WTC11 (cell line): ENCODE measurements around the gene FAM171A1. TPM values are rescaled to one million over a fixed set of nuclear protein-coding genes. Genes with fewer than 3 reads are reported as not detected.

Experiments
- ATAC-seq: fragments of 200-7000 bp; cut with Tn5 transposase; 2 replicates; pipeline ENCODE4 v1.10.0; 2021; ENCODE audit warnings: mild to moderate bottlenecking, moderate library complexity
- CTCF ChIA-PET: fragments of 300-600 bp; sonication (Branson Sonifier 250); formaldehyde crosslinking; loops from one replicate; lab custom pipeline; 2021; ENCODE audit warnings: antibody characterized with exemption; lab: Charles Lee
- POLR2A ChIA-PET: fragments of 350-600 bp; sonication (Branson Sonifier 250); formaldehyde crosslinking; loops from one replicate; lab custom pipeline; 2021; ENCODE audit warnings: antibody characterized with exemption; lab: Charles Lee
- DNase-seq: peaks from one replicate; pipeline ENCODE4 v3.0.0; 2021; ENCODE audit warnings: low spot score
- H3K27ac Mint-ChIP-seq: 2 replicates; pipeline ENCODE4 v1.8.0; 2021; ENCODE audit warnings: mixed read lengths
- H3K27me3 Mint-ChIP-seq: 2 replicates; pipeline ENCODE4 v1.8.0; 2021; ENCODE audit warnings: low read depth, mild to moderate bottlenecking, moderate library complexity, mixed read lengths
- H3K36me3 Mint-ChIP-seq: 2 replicates; pipeline ENCODE4 v1.8.0; 2021; ENCODE audit warnings: mixed read lengths
- H3K4me1 Mint-ChIP-seq: 2 replicates; pipeline ENCODE4 v1.8.0; 2022; ENCODE audit warnings: mixed read lengths
- H3K4me3 Mint-ChIP-seq: 2 replicates; pipeline ENCODE4 v1.8.0; 2021; ENCODE audit warnings: mild to moderate bottlenecking, moderate library complexity, mixed read lengths
- H3K9me3 Mint-ChIP-seq: 2 replicates; pipeline ENCODE4 v1.8.0; 2021; ENCODE audit warnings: mixed read lengths
- ATF2 ChIP-seq: sonication (generic); formaldehyde crosslinking; IDR thresholded peaks from 2 replicates; pipeline ENCODE4 v1.8.1; 2022; ENCODE audit warnings: low read depth, missing genetic modification reagents, borderline replicate concordance
- ETV6 ChIP-seq: sonication (generic); formaldehyde crosslinking; IDR thresholded peaks from 2 replicates; pipeline ENCODE4 v1.8.1; 2022; ENCODE audit warnings: mild to moderate bottlenecking, missing genetic modification reagents
- GRHL2 ChIP-seq: fragments of 250-450 bp; sonication (Bioruptor Pico); IDR thresholded peaks from 2 replicates; pipeline ENCODE4 v1.8.0; 2022; ENCODE audit warnings: mild to moderate bottlenecking, moderate library complexity; ENCODE audit not compliant: insufficient replicate concordance, severe bottlenecking
- JUN ChIP-seq: sonication (generic); formaldehyde crosslinking; IDR thresholded peaks from 2 replicates; pipeline ENCODE4 v1.8.0; 2023; ENCODE audit warnings: mild to moderate bottlenecking, missing genetic modification reagents
- MLX ChIP-seq: sonication (generic); formaldehyde crosslinking; IDR thresholded peaks from 2 replicates; pipeline ENCODE4 v1.8.1; 2023; ENCODE audit warnings: mild to moderate bottlenecking, missing genetic modification reagents, moderate library complexity
- MYBL2 ChIP-seq: sonication (generic); formaldehyde crosslinking; IDR thresholded peaks from 2 replicates; pipeline ENCODE4 v1.8.1; 2023; ENCODE audit warnings: mild to moderate bottlenecking, moderate library complexity, missing genetic modification reagents
- NFE2L1 ChIP-seq: sonication (generic); formaldehyde crosslinking; IDR thresholded peaks from 2 replicates; pipeline ENCODE4 v1.8.1; 2023; ENCODE audit warnings: missing genetic modification reagents
- RELA ChIP-seq: sonication (generic); formaldehyde crosslinking; IDR thresholded peaks from 2 replicates; pipeline ENCODE4 v1.8.1; 2022; ENCODE audit warnings: missing genetic modification reagents, mild to moderate bottlenecking, borderline replicate concordance
- RORB ChIP-seq: fragments of 250-450 bp; sonication (Bioruptor Pico); IDR thresholded peaks from 2 replicates; pipeline ENCODE4 v1.9.0; 2021; ENCODE audit warnings: mild to moderate bottlenecking
- STAT6 ChIP-seq: sonication (generic); formaldehyde crosslinking; conservative IDR thresholded peaks from 2 replicates; pipeline ENCODE4 v1.8.1; 2023; ENCODE audit warnings: mild to moderate bottlenecking, low read depth, missing genetic modification reagents, moderate library complexity
- ZBTB21 ChIP-seq: sonication (generic); formaldehyde crosslinking; IDR thresholded peaks from 2 replicates; pipeline ENCODE4 v1.8.1; 2023; ENCODE audit warnings: mild to moderate bottlenecking, missing genetic modification reagents, borderline replicate concordance
- ZNF232 ChIP-seq: sonication (generic); formaldehyde crosslinking; IDR thresholded peaks from 2 replicates; pipeline ENCODE4 v1.8.0; 2022; ENCODE audit warnings: mild to moderate bottlenecking, missing genetic modification reagents
- ZNF423 ChIP-seq: fragments of 250-450 bp; sonication (Bioruptor Pico); IDR thresholded peaks from 2 replicates; pipeline ENCODE4 v2.1.2; 2022; ENCODE audit warnings: mild to moderate bottlenecking, moderate library complexity
- total RNA-seq: library from RNA; stranded (reverse); gene quantifications from 3 replicates; pipeline ENCODE4 v1.2.3, GENCODE V29; 2021

FAM171A1 gene
- total RNA-seq, 1 experiment from 2014 or later = 33.9 TPM

- CTCF ChIA-PET = no interaction called here
- H3K27ac Mint-ChIP-seq = no peak overlapping the region
- POLR2A ChIA-PET = no interaction called here
Measured at GRCh38 chr10:15258255-15258654, 112.8 kb downstream of the FAM171A1 start.

GRCh38 chr10:15255961-15256360, 115.1 kb downstream of the FAM171A1 start:
- TF ChIP-seq ZNF423 (peak; percentile 28; the same call in 1 of the 2 replicates), MLX (CRISPR knock-in tag) (no peak)
- H3K27ac Mint-ChIP-seq = no peak overlapping the region
- ATAC-seq (peak; percentile 61), DNase-seq (peak; percentile 33)
- H3K9me3 Mint-ChIP-seq = no peaks in the 10 kb centered on the region
- H3K4me3 Mint-ChIP-seq = no peak overlapping the region
- H3K27me3 Mint-ChIP-seq = no peaks in the 10 kb centered on the region; the same call in 1 of the 2 replicates
- no peaks in the 10 kb centered on the region for H3K36me3 Mint-ChIP-seq
- ChIA-PET CTCF (interaction anchor here (0.6 kb wide), 1 partner anchor 57 kb away, joined by 3 read pairs; no protein-coding TSS in a partner anchor), POLR2A (no interaction called here)
- H3K4me1 Mint-ChIP-seq = peaks cover 47% of the 10 kb centered on the region

More at GRCh38 chr10:15258255-15258654, 112.8 kb downstream of the FAM171A1 start:
- TF ChIP-seq ZNF232 (CRISPR knock-in tag) (no peak), STAT6 (no peak), ATF2 (no peak), ZBTB21 (CRISPR knock-in tag) (no peak), RORB (CRISPR knock-in tag) (no peak), RELA (CRISPR knock-in tag) (no peak), ETV6 (CRISPR knock-in tag) (no peak), MYBL2 (CRISPR knock-in tag) (no peak), GRHL2 (CRISPR knock-in tag) (no peak)
- Mint-ChIP-seq H3K4me1 (peaks cover 37% of the 10 kb centered on the region), H3K27me3 (no peaks in the 10 kb centered on the region; the same call in 1 of the 2 replicates), H3K36me3 (no peaks in the 10 kb centered on the region), H3K9me3 (no peaks in the 10 kb centered on the region), H3K4me3 (no peak overlapping the region)
- ATAC-seq = no peak
- no peak for DNase-seq

GRCh38 chr10:15254808-15255648, 116.1 kb downstream of the FAM171A1 start:
- peak; percentile 43 for ATAC-seq
- peak overlapping the region; percentile 64 for H3K27ac Mint-ChIP-seq
- peak; percentile 41 for DNase-seq
- ChIA-PET CTCF (interaction anchor here (0.7 to 1.2 kb wide), 3 partner anchors 42 to 465 kb away, joined by 3 read pairs; partner anchors contain the start of gene ITGA8), POLR2A (no interaction called here)
- no peaks in the 10 kb centered on the region for H3K9me3 Mint-ChIP-seq
- H3K27me3 Mint-ChIP-seq = no peaks in the 10 kb centered on the region; the same call in 1 of the 2 replicates
- peaks cover 47% of the 10 kb centered on the region for H3K4me1 Mint-ChIP-seq
- TF ChIP-seq JUN (CRISPR knock-in tag) (no peak), NFE2L1 (CRISPR knock-in tag) (no peak)
- H3K4me3 Mint-ChIP-seq = peak overlapping the region; percentile 26
- H3K36me3 Mint-ChIP-seq = no peaks in the 10 kb centered on the region
